ENCODE data around the gene MYL6B. TPM values are rescaled to one million over a fixed set of nuclear protein-coding genes. Genes with fewer than 3 reads are reported as not detected.
A peak's percentile ranks its signal among the peaks of the same experiment; 100 is the strongest.

The MYL6B gene
- total and polyA plus RNA-seq, 2 of the 4 experiments (the other 2 are of a cell fraction), result 78.3 to 112 TPM

- H3K9me3 ChIP-seq (ENCODE audit: control insufficient read depth, insufficient read depth, low read length), result no peaks in the 10 kb centered on the region
- peak overlapping the region; percentile 72 for H3K18ac ChIP-seq (ENCODE audit: low read depth, low read length)
- peak overlapping the region; percentile 43; the same call in 1 of the 2 replicates for H2BK120ac ChIP-seq (ENCODE audit: low read depth, low read length)
- ChIA-PET CTCF (no interaction called here), POLR2A (ENCODE audit: unreplicated experiment) (interaction anchor here (1.6 kb wide), 1 partner anchor 29 kb away, joined by 8 read pairs; the partner anchor contains the start of gene ESYT1)
- peaks cover 38% of the 10 kb centered on the region for H3K36me3 ChIP-seq (ENCODE audit: control insufficient read depth, insufficient read depth, low read length)
- peak overlapping the region; percentile 76 for H3K9ac ChIP-seq (ENCODE audit: low read depth, low read length)
- peak overlapping the region; percentile 84 for H4K91ac ChIP-seq (ENCODE audit: insufficient read depth, low read depth, low read length)
- peaks cover 22% of the 10 kb centered on the region for H3K4me1 ChIP-seq (ENCODE audit: control insufficient read depth, insufficient read depth, low read length)
- 0 out of 2 replicates have a peak overlapping the region, but pooled peaks have one; percentile 4 for H2BK20ac ChIP-seq (ENCODE audit: low read depth, low read length)
- peak overlapping the region; percentile 82 for H3K14ac ChIP-seq (replicated peaks; ENCODE audit: low read depth, low read length)
- DNase-seq (peak; percentile 83), ATAC-seq (ENCODE audit: low read depth) (peak; percentile 52)
- 0% methylated on average over 10 of the region's 45 CpGs; no CpG with 5 or more reads in 1 of the 2 experiments for WGBS, 2 experiments (ENCODE audit: extremely low coverage in 2 of 2, insufficient read length in 1 of 2)
- H3K4ac ChIP-seq (ENCODE audit: low read depth, low read length), result peak overlapping the region; percentile 96
- peak overlapping the region; percentile 77 for H4K5ac ChIP-seq (ENCODE audit: low read depth, low read length)
- peaks cover 41% of the 10 kb centered on the region for H4K20me1 ChIP-seq (ENCODE audit: insufficient read depth, low read length)
- H3K4me3 ChIP-seq (ENCODE audit: insufficient read depth, low read depth, low read length), result peak overlapping the region; percentile 42
- peak overlapping the region; percentile 87 for H3K4me2 ChIP-seq (ENCODE audit: low read depth, low read length)
- no TSS peak for BruUV-seq (replicated peaks)
- peak overlapping the region; percentile 86 for H2AK5ac ChIP-seq (ENCODE audit: low read depth, low read length)
- H3K27ac ChIP-seq (ENCODE audit: insufficient read depth, low read length), result peak overlapping the region; percentile 88
- peak overlapping the region; percentile 74 for H3K23ac ChIP-seq (ENCODE audit: low read depth, low read length)
- H2AFZ ChIP-seq (replicated peaks; ENCODE audit: low read length, poor library complexity), result peak overlapping the region; percentile 87
- dilution Hi-C loops (cut with HindIII; ENCODE audit: low sequenced_read_pairs, unreplicated experiment) (no loop called here), in situ Hi-C loops (cut with MboI; ENCODE audit: low sequenced_read_pairs) (no loop called here), intact Hi-C loops (cut with micrococcal nuclease) (loop anchor here (2.0 kb wide), 3 partner anchors 31 to 63 kb away; partner anchors contain the start of genes RNF41 and ZC3H10)
- peak overlapping the region; percentile 75 for H2BK5ac ChIP-seq (ENCODE audit: low read depth, low read length, poor library complexity, severe bottlenecking)
- TF ChIP-seq CHD1 (IDR thresholded peaks at IDR 0.05; ENCODE audit: low read depth, low read length) (no peak), CEBPB (IDR thresholded peaks at IDR 0.05; ENCODE audit: low read depth, low read length) (0 out of 2 replicates have a peak, but pooled peaks have one; percentile 14), BHLHE40 (IDR thresholded peaks at IDR 0.05; ENCODE audit: low read depth, low read length) (no peak), MAZ (IDR thresholded peaks at IDR 0.05; ENCODE audit: borderline replicate concordance, low read depth, low read length) (peak; percentile 56; the same call in 1 of the 2 replicates), RAD21 (IDR thresholded peaks at IDR 0.05; ENCODE audit: low read length) (peak; percentile 43), POLR2A (IDR thresholded peaks at IDR 0.05; ENCODE audit: low read depth, low read length) (no peak), CTCF (conservative IDR thresholded peaks at IDR 0.05; ENCODE audit: low read depth, low read length) (peak; percentile 80)
- no peaks in the 10 kb centered on the region for H3K27me3 ChIP-seq (ENCODE audit: control insufficient read depth, insufficient read depth, low read length)
- H2BK15ac ChIP-seq (ENCODE audit: low read depth, low read length), result peak overlapping the region; percentile 59; the same call in 1 of the 3 replicates
- peaks cover 27 to 72% of the 10 kb centered on the region in 2 experiments for H3K79me1 ChIP-seq (ENCODE audit: low read depth in 1 of 2, low read length in 2 of 2)
- peaks cover 6% of the 10 kb centered on the region; the same call in 1 of the 2 replicates for H3K9me1 ChIP-seq (ENCODE audit: insufficient read depth, low read length)
- peak overlapping the region; percentile 66 for H3K56ac ChIP-seq (ENCODE audit: extremely low read depth, insufficient read depth, low read length)
- peak overlapping the region; percentile 87 for H2AK9ac ChIP-seq (replicated peaks; ENCODE audit: low read depth, low read length, poor library complexity)
- peak overlapping the region; percentile 89 to 91 for H4K8ac ChIP-seq (ENCODE audit: low read depth in 2 of 2, low read length in 2 of 2)
Measured at GRCh38 chr12:56157201-56158028, 5.0 kb downstream of the MYL6B start.

Data from IMR-90 (cell line).